HG03097 (cell line): ENCODE results near the gene ZNF136.

Experiments used
- ATAC-seq: cut with Tn5 transposase; IDR thresholded peaks from one replicate; pipeline ENCODE4 v1.9.1; 2021; ENCODE audit not compliant: unreplicated experiment, low FRiP score

Gene ZNF136

DNA sequence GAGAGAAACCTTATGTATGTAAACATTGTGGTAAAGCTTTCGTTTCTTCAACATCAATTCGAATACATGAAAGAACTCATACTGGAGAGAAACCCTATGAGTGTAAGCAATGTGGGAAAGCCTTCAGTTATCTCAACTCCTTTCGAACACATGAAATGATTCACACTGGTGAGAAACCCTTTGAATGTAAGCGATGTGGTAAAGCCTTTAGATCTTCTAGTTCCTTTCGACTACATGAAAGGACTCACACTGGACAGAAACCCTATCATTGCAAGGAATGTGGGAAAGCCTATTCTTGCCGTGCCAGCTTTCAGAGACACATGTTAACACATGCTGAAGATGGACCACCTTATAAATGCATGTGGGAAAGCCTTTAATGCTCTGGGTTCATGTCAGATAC is 24.7 kb downstream of the ZNF136 start:
- ATAC-seq: no peak

- ATAC-seq: no peak
Observed at GRCh38 chr19:12194827-12195731, 32.2 kb downstream of the ZNF136 start.

- no peak for ATAC-seq
Observed at GRCh38 chr19:12198136-12198535, 35.2 kb downstream of the ZNF136 start.

DNA sequence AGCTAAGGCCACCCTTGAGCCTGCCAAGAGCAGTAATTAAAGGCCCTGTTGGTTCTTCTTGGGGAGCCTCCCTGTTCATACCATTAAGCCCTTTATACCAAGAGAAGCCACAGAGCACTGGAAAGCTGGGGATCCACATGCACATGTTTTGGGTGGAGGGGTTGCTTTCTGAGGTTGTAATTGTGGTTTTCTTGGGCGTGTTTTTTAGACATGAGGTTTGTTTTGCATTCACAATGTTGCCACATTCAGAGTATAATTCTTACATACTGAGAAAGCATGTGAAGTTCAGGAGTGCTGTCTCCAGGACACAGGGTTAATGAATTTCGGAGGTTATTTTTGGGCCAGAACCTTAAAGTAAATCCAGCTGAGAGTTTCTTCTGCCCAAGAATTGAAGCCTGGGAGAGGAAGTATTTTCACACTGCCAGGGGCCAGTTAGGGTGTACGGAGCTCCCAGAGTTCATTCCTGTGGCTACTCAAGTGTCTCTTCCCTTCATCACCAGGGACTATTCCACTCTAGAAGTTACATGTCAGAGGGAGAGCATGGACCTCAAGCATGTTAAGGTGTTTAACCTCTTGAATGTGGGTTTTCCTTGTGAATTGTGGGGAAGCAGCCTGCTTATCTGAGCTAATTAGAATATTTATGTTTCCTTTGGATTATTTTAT is 37.0 kb downstream of the ZNF136 start:
- ATAC-seq: no peak

GRCh38 chr19:12202250-12202649 is 39.4 kb downstream of the ZNF136 start:
- ATAC-seq: no peak

DNA sequence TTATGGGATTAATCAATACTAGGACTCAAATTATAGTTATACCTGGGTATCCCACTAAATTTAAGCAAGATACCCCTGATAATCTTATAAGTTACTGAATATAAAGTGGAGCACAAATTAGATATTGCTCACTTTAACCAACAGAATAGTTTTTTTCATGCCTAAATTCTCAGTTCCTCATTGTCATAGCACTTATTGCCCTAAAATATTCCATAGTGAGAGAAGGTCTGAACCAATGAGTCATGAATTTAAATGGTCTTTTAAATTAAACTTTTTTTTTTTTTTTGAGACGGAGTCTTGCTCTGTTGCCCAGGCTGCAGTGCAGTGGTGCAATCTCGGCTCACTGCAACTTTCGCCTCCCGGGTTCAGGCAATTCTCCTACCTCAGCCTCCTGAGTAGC is 42.4 kb downstream of the ZNF136 start:
- no peak for ATAC-seq

DNA sequence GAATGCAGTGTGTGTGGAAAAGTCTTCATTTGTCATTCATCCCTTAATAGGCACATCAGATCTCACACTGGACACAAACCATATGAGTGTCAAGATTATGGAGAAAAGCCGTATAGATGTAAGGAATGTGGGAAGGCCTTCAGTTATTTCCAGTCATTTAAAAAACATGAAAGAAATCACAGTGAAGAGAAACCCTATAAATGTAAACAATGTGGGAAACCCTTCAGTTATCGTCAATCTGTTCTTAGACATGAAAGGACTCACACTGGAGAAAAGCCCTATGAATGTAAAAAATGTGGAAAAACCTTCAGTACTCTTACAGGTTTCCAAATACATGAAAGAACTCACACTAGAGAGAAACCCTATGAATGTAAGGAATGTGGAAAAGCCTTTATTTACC is 45.3 kb downstream of the ZNF136 start:
- ATAC-seq: no peak

DNA sequence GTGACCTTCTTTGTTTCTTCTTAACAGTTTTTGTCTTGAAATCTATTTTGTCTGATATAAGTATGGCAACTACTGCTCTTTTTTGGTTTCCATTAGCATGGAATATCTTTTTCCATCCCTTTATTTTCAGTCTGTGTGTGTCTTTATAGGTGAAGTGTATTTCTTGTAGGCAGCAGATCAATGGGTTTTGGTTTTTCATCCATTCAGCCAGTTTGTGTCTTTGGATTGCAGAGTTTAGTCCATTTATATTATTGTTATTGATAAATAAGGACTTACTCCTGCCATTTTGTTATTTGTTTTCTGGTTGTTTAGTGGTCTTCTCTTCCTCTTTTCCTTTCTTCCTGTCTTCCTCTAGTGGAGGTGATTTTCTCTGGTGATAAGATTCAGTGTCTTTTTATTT is 54.4 kb downstream of the ZNF136 start:
- no peak for ATAC-seq

DNA sequence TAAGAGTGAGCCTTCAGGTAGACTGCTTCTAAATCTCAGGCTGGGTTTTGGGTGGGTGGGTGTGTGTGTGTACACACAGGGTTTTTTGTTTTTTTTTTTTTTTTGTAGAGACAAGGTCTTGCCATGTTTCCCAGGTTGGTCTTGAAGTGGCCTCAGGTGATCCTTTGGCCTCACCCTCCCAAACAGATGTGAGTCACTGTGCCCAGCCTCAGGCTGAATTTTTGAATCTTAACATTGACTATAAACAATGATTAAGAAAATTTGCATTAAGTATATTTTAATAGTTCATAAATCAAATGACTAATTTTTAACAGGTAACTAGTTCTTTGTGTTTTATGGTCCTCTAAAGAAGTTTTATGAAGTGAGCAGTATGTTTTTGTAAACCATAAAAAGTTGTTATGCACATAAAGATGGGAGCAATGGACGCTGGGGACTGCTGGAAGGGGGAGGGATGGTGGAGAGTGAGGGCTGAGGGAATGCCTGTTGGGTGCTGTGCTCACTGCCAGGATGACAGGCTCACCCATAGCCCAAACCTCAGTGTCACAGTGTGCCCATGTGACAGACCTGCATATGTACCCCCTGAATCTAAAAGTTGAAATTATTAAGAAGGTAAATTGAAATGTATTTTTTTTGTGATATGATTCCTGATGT is 60.2 kb downstream of the ZNF136 start:
- no peak for ATAC-seq

GRCh38 chr19:12224676-12225075 is 61.8 kb downstream of the ZNF136 start:
- no peak for ATAC-seq

GRCh38 chr19:12229990-12230389 is 67.1 kb downstream of the ZNF136 start:
- no peak for ATAC-seq

GRCh38 chr19:12230751-12231733 is 68.1 kb downstream of the ZNF136 start:
- no peak for ATAC-seq

GRCh38 chr19:12232961-12233360 is 70.1 kb downstream of the ZNF136 start:
- no peak for ATAC-seq

DNA sequence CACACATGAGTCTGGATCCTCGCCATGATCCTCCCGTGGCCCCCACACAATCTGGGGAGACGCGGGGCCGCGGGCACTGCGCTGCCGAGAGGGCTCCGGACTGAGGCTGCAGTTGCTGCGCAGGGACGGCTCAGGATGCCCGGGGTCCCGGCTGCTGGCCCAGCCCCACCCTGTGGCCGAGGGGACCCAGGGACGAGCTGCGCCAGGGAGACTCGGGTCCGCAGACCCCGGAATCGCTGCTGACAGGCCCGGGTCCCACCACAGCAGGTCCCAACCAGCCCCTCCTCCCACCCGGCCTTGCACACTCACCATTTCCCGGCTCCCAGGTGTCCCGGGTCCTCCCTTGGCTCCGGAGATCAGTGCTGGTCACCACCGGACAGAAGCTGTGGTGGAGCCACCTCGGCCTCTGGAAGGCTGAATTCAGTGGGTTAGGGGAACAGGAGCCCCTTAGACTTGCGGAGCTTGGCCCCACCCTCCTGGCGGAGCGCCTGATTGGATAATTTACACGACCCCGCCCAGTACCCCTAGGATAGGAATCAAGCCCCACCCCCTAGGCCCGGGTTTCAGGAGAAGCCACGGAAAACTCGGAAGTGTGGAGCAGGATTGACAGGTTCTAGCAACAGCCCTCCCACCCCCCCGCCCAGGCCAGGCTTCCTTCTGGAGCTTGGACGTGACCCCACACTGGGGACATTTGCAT is 74.4 kb downstream of the ZNF136 start:
- ATAC-seq: no peak
